OCI-M2 (cell line): ENCODE data around the gene KRTAP5-2.

Source experiments
- DNase-seq: peaks from one replicate; lab custom pipeline; 2025; ENCODE audit not compliant: unreplicated experiment; lab: John Stamatoyannopoulos, UW

Gene KRTAP5-2

DNA sequence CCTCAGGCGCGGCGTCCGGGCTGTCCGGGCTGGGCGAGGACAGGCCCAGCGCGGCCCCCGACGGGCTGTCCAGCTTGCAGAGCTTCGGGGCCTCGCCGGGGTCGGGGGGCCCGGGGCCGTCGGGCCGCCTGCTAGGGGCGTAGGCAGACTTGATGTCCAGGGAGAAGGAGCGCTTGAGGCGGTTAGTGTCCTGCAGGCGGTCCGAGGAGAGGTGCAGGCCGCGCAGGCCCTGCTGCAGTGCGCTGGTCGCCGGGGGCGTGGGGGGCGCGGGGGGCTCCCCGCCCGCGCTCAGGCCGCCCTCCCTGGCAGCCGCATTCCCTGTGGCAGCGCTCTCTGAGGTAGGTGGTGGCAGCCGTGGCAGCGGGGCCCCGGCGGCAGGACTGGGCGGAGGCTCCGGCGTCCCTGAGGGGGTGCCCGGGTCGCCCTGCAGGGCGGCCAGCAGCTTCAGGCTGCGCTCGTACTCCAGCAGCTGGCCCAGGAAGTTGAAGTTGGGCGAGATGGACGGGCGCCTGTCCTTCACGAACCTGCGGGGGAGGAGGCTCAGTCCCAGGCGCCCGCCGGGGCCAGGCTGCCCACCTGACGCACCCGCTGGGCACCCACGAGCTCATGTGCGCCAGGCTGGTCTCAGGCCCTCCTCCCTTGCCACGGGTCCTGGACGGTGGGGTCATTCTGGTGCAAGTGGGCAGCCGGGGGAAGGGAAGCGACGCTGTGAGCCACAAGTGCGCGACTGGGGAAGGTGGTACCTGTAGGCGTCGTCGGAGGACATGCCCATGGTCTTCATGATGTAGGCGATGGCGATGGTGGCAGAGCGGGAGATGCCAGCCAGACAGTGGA is 40.8 kb downstream of the KRTAP5-2 start:
- no peak for DNase-seq

DNA sequence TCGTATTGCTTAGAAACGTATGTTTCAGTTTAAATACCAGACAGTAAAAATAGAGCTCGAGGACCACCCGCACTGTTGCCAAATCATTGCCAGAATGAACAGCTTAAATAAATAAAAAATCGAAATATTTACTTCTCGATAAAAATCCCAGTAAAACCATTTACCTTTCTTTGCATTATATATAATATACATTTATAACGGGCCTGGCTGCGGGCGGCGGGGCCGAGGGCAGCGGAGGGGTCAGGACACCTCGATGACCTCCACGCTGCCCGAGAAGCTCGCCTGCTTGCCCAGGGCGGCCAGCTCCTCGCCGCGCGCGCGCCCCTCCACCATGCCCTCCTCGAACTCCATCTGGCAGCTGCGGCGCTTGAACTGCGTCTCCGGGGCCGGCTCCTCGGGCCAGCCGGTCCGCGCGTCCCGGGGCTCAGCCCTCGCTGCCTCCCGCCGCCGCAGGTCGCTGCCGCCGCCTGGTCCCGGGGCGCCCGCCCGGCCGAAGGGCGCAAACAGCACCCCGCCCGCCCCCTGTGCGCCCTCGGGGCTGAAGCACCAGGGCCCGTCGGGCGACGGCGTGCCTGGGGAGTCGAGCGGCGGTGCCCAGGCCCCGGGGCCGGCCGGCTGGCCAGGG is 41.7 kb downstream of the KRTAP5-2 start:
- DNase-seq, result no peak

DNA sequence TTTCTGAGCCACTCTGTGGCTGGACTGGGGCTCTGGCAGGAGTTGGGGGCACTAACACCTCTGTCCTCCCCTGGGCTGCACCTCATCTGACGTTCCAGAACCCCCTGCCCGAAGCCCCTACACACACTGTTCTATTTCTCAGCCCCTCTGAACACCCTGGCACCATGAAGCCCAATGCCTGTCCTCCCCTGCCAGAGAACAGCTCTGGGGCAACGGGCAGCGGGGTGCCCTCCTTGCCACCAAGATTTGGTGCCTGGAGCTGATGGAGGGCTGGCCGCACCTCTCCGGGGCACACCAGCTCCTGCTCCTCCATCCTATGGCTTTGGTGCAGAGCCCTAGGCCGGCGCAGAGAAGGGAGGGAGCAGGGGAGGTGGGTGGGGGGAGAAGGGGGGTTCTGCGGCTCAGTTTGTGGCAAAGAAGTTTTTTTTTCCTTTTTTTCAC is 42.4 kb downstream of the KRTAP5-2 start:
- no peak for DNase-seq

DNA sequence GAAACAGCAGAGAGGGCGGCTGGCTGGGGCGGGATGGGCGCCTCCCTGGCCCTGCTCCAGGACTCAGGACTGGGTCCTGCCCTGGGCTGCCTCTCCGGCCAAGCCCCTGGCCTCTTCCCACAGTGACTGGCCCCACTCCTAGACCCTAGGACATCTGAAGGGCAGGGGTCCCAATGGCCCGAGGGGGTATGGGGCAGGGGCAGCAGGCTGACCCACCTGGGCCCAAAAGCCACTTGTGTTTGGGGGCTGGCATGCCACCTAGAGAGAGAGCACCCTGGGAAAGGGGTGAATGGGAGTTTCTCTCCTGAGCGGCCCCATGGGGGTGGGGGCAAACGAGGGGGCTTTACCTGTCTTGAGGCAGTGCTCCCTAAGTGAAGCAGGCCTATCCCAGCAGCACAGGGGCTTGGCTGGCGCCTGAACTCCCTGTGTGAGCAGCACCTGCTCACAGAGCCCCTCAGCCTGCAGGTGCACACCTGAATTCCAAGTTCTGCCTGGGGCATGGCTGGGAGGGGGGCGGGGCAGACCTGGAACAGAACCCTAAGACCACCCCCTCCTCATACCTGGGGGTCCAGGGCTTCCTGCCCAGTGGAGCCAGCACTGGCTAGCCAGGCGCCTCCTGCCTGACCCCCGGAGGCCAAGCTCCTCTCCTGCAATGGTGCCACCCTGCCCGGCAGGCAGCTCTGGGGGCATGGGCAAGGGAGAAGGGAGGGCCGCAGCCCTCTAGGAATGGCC is 42.9 kb downstream of the KRTAP5-2 start:
- no peak for DNase-seq

DNA sequence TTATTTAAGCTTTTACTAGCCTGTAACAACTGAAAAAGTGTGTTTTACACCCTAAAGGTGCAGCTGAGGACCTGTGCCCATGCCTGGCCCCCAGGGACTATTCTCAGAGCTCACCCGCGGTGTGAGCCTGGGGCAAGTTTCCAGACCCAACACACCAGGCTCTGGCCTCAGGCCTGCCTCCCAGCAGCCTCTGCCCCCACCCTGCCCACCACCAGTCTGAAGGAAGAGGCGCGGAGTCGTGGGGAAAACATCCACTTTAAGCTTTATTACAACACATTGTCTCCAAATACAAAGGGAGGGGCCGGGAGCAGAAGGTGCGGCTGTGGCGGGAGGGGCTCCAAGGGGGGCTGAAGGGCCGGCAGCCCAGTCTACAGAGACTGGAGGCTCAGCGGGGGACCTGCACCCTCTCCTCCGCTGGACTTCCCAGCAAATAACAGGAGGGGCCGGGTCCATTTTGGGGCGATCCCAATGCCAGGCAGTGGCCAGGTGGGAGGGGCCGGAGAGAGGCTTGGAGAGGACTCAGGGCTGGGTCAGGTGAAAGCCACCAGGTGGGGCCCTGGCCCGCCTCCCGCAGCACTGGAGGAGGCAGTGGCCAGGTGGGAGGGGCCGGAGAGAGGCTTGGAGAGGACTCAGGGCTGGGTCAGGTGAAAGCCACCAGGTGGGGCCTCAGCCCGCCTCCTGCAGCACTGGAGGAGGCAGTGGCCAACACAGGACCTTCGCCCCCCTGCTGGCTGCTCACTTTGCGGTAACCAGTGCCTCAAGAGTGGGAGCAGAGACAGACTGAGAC is 44.1 kb downstream of the KRTAP5-2 start:
- DNase-seq, result no peak

DNA sequence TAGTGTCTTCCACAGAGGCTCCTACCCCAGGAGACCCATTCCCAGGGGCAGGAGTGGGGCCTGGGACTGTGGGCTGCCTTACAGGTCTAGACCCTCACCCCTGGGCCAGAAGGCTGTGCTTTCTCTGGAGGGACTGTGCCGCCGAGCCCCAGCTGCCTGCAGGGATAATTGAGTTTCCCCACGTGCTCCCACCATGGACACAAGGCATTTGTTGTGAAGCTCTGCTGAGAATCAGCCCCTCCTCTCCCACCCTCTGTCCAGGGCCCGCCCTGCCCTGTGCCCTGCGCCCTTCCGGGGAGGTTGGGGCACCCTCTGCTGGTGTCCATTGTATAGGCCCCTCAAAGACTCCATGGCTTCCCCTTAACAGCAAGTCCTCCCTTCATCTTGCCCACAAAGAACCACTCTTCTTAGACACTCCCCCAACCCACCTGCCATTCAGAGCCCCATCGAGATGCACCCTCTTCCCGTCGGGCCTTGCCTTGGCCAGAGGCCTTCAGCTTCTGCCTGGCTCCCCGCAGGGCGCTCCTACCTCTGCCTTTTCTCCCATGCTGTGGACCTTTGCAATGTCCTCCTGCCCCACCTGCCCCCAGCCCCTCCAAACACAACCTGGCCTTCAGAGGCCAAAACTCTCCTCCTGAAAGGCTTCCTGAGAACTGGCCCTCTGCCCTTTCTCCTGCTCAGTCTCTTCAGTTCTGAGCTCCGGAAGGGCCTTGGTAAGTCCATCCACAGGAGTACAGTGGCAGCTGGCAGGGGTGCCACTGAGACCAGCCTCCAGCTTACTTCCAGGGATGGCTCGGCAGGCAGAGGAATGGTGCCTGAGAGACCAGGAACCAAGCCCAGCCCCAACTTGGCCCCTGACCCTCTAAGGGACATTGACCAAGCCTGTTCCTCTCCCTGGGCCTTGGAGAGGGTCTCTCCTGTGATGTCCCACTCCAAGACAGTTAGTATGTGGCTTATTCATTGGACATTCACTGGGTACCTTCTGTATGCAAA is 48.5 kb downstream of the KRTAP5-2 start:
- DNase-seq, result no peak

DNA sequence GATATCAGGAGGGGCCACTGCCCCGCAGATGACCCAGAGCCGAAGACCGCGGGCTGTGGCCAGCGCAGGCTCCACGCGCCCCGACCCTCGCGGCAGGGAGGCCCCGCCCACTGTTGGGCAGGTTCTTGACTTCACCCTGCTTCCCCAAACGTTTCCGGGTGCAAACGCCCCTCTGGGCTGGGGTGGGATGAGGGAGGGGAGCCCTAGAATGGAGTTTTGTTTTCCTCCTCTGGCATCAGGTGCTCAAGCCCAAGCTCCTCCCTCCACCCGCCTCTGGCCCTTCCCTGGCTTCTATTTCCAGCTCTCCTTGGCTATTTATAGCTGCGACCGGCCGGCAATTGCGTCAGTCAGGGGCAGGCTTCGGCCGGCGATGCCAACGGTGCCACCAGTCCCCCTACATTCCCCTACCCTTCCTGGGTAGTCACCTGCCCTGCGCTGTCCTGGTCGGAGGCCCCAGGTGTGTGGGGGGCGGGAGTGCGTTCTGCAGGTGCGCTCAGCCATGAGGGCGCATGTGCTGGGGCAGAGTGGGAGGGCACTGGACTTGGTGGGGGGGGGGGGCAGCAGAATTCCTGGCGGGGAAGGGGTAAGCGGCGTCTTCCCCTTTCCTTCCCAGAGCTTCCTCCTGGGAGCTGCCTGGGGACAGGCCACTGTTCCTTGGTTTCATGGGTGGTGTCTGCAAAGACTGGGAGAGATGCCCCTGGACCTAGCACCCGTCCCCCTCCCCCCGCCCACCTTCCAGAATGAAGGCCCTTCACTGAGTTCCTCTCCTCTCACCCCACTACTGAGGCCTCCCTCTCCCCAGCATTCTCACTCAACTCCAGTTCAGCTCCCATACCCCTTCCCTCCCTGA is 49.6 kb downstream of the KRTAP5-2 start:
- no peak for DNase-seq

DNA sequence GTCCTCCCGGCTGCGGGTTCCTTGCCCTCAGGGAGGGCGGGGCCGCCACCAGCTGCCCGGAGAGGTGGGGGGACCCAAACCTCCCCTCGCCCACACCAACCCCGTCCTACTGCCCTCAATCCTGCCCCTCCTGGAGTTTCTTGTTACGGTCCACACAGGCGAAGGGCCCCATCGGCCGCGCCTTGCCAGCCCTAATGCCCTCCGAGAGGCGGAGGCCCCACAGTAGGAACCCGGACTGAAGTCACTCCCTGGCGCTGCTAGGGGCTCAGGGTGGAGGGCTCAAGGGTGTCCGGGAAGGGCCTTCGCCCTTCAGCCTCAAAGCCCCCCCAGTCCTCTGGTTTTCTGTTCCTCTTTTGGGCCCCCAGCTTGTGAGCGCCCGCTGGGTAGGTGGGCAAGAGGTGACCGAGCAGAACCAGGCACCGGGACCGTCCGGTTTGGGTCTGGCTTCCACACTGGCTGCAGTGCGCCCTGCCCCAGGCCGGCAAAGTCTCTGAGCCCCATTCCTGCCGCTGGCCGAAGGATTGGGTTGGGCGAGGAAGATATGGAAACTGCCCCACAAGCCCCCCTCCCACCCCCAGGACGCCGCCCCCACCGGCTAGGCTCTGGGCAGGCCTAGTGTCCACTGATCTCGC is 50.5 kb downstream of the KRTAP5-2 start:
- DNase-seq, result no peak
